ENCODE results near the gene PRPF18.

GRCh38 chr10:13597909-13598308 lies 11.1 kb downstream of the PRPF18 start:
- TF ChIP-seq CTCF (conservative IDR thresholded peaks at IDR 0.05) = no peak
- TF ChIP-seq EZH2 (IDR thresholded peaks at IDR 0.05; ENCODE audit: low read depth) = no peak

All from PC-9 (cell line).